H9 (cell line): ENCODE data around the gene COL27A1. TPM values are rescaled to one million over a fixed set of nuclear protein-coding genes. Genes with fewer than 3 reads are reported as not detected.

Source experiments
- DNase-seq: peaks from one replicate; pipeline ENCODE4 v3.0.0-alpha.2; 2017
- H2AFZ ChIP-seq: one replicate; pipeline ENCODE4 v1.6.1; 2013; ENCODE audit warnings: mild to moderate bottlenecking, low read length, control low read depth, moderate library complexity
- H2AK5ac ChIP-seq: 2 replicates; pipeline ENCODE4 v1.6.1; 2013; ENCODE audit warnings: low read length, control low read depth, mixed read lengths; ENCODE audit not compliant: insufficient read length
- H2BK120ac ChIP-seq: one replicate; pipeline ENCODE4 v1.6.1; 2013; ENCODE audit warnings: low read depth, mild to moderate bottlenecking, low read length, control low read depth, inconsistent platforms; ENCODE audit not compliant: poor library complexity, severe bottlenecking
- H2BK12ac ChIP-seq: 2 replicates; pipeline ENCODE4 v1.6.1; 2013; ENCODE audit warnings: low read length, control low read depth, mixed read lengths, low read depth; ENCODE audit not compliant: insufficient read length
- H2BK15ac ChIP-seq: 2 replicates; pipeline ENCODE4 v1.6.1; 2013; ENCODE audit warnings: low read depth, low read length, control low read depth
- H2BK20ac ChIP-seq: one replicate; pipeline ENCODE4 v1.6.1; 2013; ENCODE audit warnings: low read depth, mild to moderate bottlenecking, low read length, control low read depth, inconsistent platforms; ENCODE audit not compliant: poor library complexity, severe bottlenecking
- H2BK5ac ChIP-seq: 2 replicates; pipeline ENCODE4 v1.6.1; 2013; ENCODE audit warnings: low read length, control low read depth, mixed read lengths; ENCODE audit not compliant: insufficient read length
- H3K14ac ChIP-seq: 2 replicates; pipeline ENCODE4 v1.6.1; 2013; ENCODE audit warnings: low read length, control low read depth; ENCODE audit not compliant: insufficient read depth
- H3K18ac ChIP-seq: 2 replicates; pipeline ENCODE4 v1.6.1; 2013; ENCODE audit warnings: low read depth, mild to moderate bottlenecking, mixed read lengths, low read length, control low read depth; ENCODE audit not compliant: insufficient read length
- H3K23ac ChIP-seq: 2 replicates; pipeline ENCODE4 v1.6.1; 2013; ENCODE audit warnings: low read length, control low read depth, mixed read lengths, low read depth; ENCODE audit not compliant: insufficient read length
- H3K23me2 ChIP-seq: 2 replicates; pipeline ENCODE4 v1.6.1; 2013; ENCODE audit warnings: low read depth, mild to moderate bottlenecking, mixed read lengths, low read length, control low read depth; ENCODE audit not compliant: insufficient read length, poor library complexity, severe bottlenecking
- H3K27ac ChIP-seq: 2 replicates; pipeline ENCODE4 v1.5.1; 2013; ENCODE audit warnings: low read length, control low read depth, mixed read lengths, low read depth; ENCODE audit not compliant: insufficient read length
- H3K27me3 ChIP-seq: 2 replicates; pipeline ENCODE4 v1.6.1; 2013; ENCODE audit warnings: low read length, control low read depth, inconsistent platforms; ENCODE audit not compliant: insufficient read depth
- H3K4ac ChIP-seq: 2 replicates; pipeline ENCODE4 v1.6.1; 2013; ENCODE audit warnings: low read depth, mild to moderate bottlenecking, control low read depth, inconsistent platforms, low read length, moderate library complexity
- H3K4me1 ChIP-seq: 2 replicates; pipeline ENCODE4 v1.6.1; 2013; ENCODE audit warnings: low read length, control low read depth, inconsistent platforms; ENCODE audit not compliant: insufficient read depth
- H3K4me2 ChIP-seq: 2 replicates; pipeline ENCODE4 v1.6.1; 2013; ENCODE audit warnings: low read length, control low read depth, mixed read lengths; ENCODE audit not compliant: insufficient read length, insufficient read depth
- H3K56ac ChIP-seq: 2 replicates; pipeline ENCODE4 v1.6.1; 2013; ENCODE audit warnings: low read depth, mild to moderate bottlenecking, mixed read lengths, low read length, control low read depth; ENCODE audit not compliant: insufficient read length
- H3K79me1 ChIP-seq: 2 replicates; pipeline ENCODE4 v1.6.1; 2013; ENCODE audit warnings: low read depth, mild to moderate bottlenecking, moderate library complexity, low read length, control low read depth, inconsistent platforms; ENCODE audit not compliant: insufficient read depth, poor library complexity, severe bottlenecking
- H3K79me2 ChIP-seq: 2 replicates; pipeline ENCODE4 v1.6.1; 2013; ENCODE audit warnings: low read length, control low read depth, inconsistent platforms; ENCODE audit not compliant: insufficient read depth
- H3K9ac ChIP-seq: 2 replicates; pipeline ENCODE4 v1.6.1; 2013; ENCODE audit warnings: low read length, control low read depth, mixed read lengths; ENCODE audit not compliant: insufficient read length; ENCODE audit errors: extremely low read depth
- H3K9me3 ChIP-seq: one replicate; pipeline ENCODE4 v1.6.1; 2013; ENCODE audit warnings: low read depth, low read length, inconsistent platforms; ENCODE audit not compliant: control insufficient read depth
- H3T11ph ChIP-seq: one replicate; pipeline ENCODE4 v1.6.1; 2013; ENCODE audit warnings: mild to moderate bottlenecking, low read length, control low read depth, inconsistent platforms
- H4K20me1 ChIP-seq: one replicate; pipeline ENCODE4 v1.6.1; 2013; ENCODE audit not compliant: control insufficient read depth, insufficient read length, insufficient read depth
- H4K5ac ChIP-seq: 2 replicates; pipeline ENCODE4 v1.6.1; 2013; ENCODE audit warnings: low read depth, mild to moderate bottlenecking, mixed read lengths, low read length, control low read depth; ENCODE audit not compliant: insufficient read length
- H4K8ac ChIP-seq: replicated peaks from 2 replicates; pipeline ENCODE4 v1.6.1; 2013; ENCODE audit warnings: low read length, control low read depth, mixed read lengths, low read depth; ENCODE audit not compliant: insufficient read length
- H4K91ac ChIP-seq: 2 replicates; pipeline ENCODE4 v1.6.1; 2013; ENCODE audit warnings: low read depth, mild to moderate bottlenecking, moderate library complexity, mixed read lengths, low read length, control low read depth; ENCODE audit not compliant: insufficient read length
- H3K27ac Mint-ChIP-seq, 3 experiments: 2 replicates in 2 of 3; 3 replicates in 1 of 3; pipeline ENCODE4 v1.8.0; 2020 to 2021; ENCODE audit warnings: mixed read lengths in 3 of 3, mild to moderate bottlenecking in 1 of 3, moderate library complexity in 1 of 3
- H3K27me3 Mint-ChIP-seq: 2 replicates; pipeline ENCODE4 v1.8.0; 2021; ENCODE audit warnings: low read depth, mild to moderate bottlenecking, moderate library complexity, mixed read lengths
- H3K36me3 Mint-ChIP-seq, 3 experiments: 2 replicates in 2 of 3; 3 replicates in 1 of 3; pipeline ENCODE4 v1.8.0; 2020 to 2021; ENCODE audit warnings: low read depth in 3 of 3, mixed read lengths in 3 of 3; ENCODE audit not compliant: insufficient read depth in 1 of 3
- H3K4me1 Mint-ChIP-seq, 2 experiments: 2 replicates each; pipeline ENCODE4 v1.8.0; 2020; ENCODE audit warnings: mixed read lengths in 2 of 2
- H3K4me3 Mint-ChIP-seq, 2 experiments: 2 replicates in 1 of 2; 3 replicates in 1 of 2; pipeline ENCODE4 v1.8.0; 2020 to 2021; ENCODE audit warnings: mild to moderate bottlenecking in 2 of 2, mixed read lengths in 2 of 2, moderate library complexity in 1 of 2
- H3K9me3 Mint-ChIP-seq, 2 experiments: 2 replicates in 1 of 2; 3 replicates in 1 of 2; pipeline ENCODE4 v1.8.0; 2020; ENCODE audit warnings: mild to moderate bottlenecking in 2 of 2, mixed read lengths in 2 of 2, moderate library complexity in 1 of 2
- CTCF ChIP-seq: fragments of 200-600 bp; sonication (generic); conservative IDR thresholded peaks from 3 replicates; pipeline ENCODE4 v1.8.0; 2021; ENCODE audit warnings: antibody characterized with exemption, mild to moderate bottlenecking
- WGBS: extraction: QIAGEN DNeasy Blood & Tissue Kit; methylation state at CpG from one replicate; pipeline ENCODE4 v1.1.7; 2013; ENCODE audit warnings: missing lambda C conversion rate, low lambda C conversion rate, mixed read lengths; ENCODE audit not compliant: insufficient read length; ENCODE audit errors: extremely low coverage; 5-methylcytosine and 5-hydroxymethylcytosine counted together
- total RNA-seq: library from RNA; stranded (reverse); gene quantifications from 2 replicates; pipeline ENCODE4 v1.2.1, GENCODE V29; 2021

Gene COL27A1
- total RNA-seq, 1 experiment from 2014 or later: 17.9 TPM

- peak; percentile 92 for DNase-seq
- Histone ChIP-seq H2BK120ac (no peak overlapping the region), H4K8ac (no peak overlapping the region), H3K9ac (no peak overlapping the region), H2AK5ac (no peak overlapping the region), H3T11ph (no peak overlapping the region), H3K23ac (no peak overlapping the region), H3K27me3 (no peaks in the 10 kb centered on the region; the same call in 1 of the 2 replicates), H3K4me2 (no peak overlapping the region), H2BK5ac (no peak overlapping the region), H2BK15ac (no peak overlapping the region), H2BK12ac (no peak overlapping the region), H3K18ac (no peak overlapping the region), H2BK20ac (no peak overlapping the region), H3K27ac (no peak overlapping the region), H3K23me2 (no peaks in the 10 kb centered on the region), H4K5ac (no peak overlapping the region), H4K91ac (no peak overlapping the region), H3K9me3 (no peaks in the 10 kb centered on the region), H3K4ac (no peak overlapping the region), H3K79me1 (no peaks in the 10 kb centered on the region), H3K79me2 (no peaks in the 10 kb centered on the region), H3K4me1 (no peaks in the 10 kb centered on the region), H3K14ac (no peak overlapping the region), H4K20me1 (no peaks in the 10 kb centered on the region), H3K56ac (no peak overlapping the region), H2AFZ (no peak overlapping the region)
- Mint-ChIP-seq H3K9me3 (no peaks in the 10 kb centered on the region), H3K36me3 (no peaks in the 10 kb centered on the region), H3K4me1 (peaks cover 10 to 14% of the 10 kb centered on the region in 2 experiments), H3K4me3 (no peak overlapping the region; a peak in 1 of 5 replicates), H3K27ac (peak overlapping the region in 1 of 3 experiments; percentile 73; a peak in 1 of 7 replicates), H3K27me3 (peaks cover 82% of the 10 kb centered on the region)
- WGBS: no CpG with 5 or more reads among the region's 28 CpGs
- TF ChIP-seq CTCF: peak; percentile 99
Measured at GRCh38 chr9:114108016-114108833, 47.1 kb upstream of the COL27A1 start.
